K562 (cell line): ENCODE measurements around the gene ANKRD13A. TPM values are rescaled to one million over a fixed set of nuclear protein-coding genes. Genes with fewer than 3 reads are reported as not detected.
A peak's percentile ranks its signal among the peaks of the same experiment; 100 is the strongest.

Source experiments
- ARID2 ChIP-seq: fragments of 450-650 bp; IDR thresholded peaks from 2 replicates; pipeline ENCODE4 v1.6.1; 2017; ENCODE audit warnings: antibody characterized with exemption, mild to moderate bottlenecking
- ELF4 ChIP-seq: fragments of 450-650 bp; formaldehyde crosslinking; IDR thresholded peaks from 2 replicates; pipeline ENCODE4 v1.4.0; 2022; ENCODE audit warnings: missing genetic modification characterization
- ETV1 ChIP-seq: fragments of 450-650 bp; conservative IDR thresholded peaks from 2 replicates; pipeline ENCODE4 v1.6.1; 2016; ENCODE audit warnings: missing genetic modification characterization, control low read depth, low read depth, missing compliant biosample characterization
- ETV5 ChIP-seq: sonication (generic); formaldehyde crosslinking; IDR thresholded peaks from 2 replicates; pipeline ENCODE4 v1.4.0; 2020; ENCODE audit warnings: low read depth, mild to moderate bottlenecking, missing genetic modification reagents
- HDAC1 ChIP-seq, 2 experiments: fragments of 450-650 bp; IDR thresholded peaks; 2 replicates each; pipeline ENCODE4 v1.6.1; 2016 to 2017; ENCODE audit warnings: inconsistent platforms in 1 of 2, mild to moderate bottlenecking in 1 of 2, moderate library complexity in 1 of 2
- KAT7 ChIP-seq: sonication (generic); formaldehyde crosslinking; IDR thresholded peaks from 2 replicates; pipeline ENCODE4 v1.8.0; 2022; ENCODE audit warnings: missing genetic modification reagents, mild to moderate bottlenecking, borderline replicate concordance
- NFYB ChIP-seq: IDR thresholded peaks from 2 replicates; pipeline ENCODE4 v1.6.1; 2011; ENCODE audit warnings: mild to moderate bottlenecking, moderate library complexity; ENCODE audit not compliant: insufficient read length; ENCODE audit errors: extremely low read depth
- NR2C1 ChIP-seq, 2 experiments: fragments of 450-650 bp; IDR thresholded peaks; 2 replicates each; pipeline ENCODE4 v1.6.1; 2017; ENCODE audit warnings: mild to moderate bottlenecking in 2 of 2, antibody characterized with exemption in 1 of 2, inconsistent platforms in 1 of 2, missing compliant biosample characterization in 1 of 2, missing genetic modification characterization in 1 of 2
- STAG1 ChIP-seq: sonication (generic); formaldehyde crosslinking; IDR thresholded peaks from 2 replicates; pipeline ENCODE4 v1.5.0; 2020; ENCODE audit warnings: missing genetic modification reagents, borderline replicate concordance
- TAF1 ChIP-seq: IDR thresholded peaks from 2 replicates; pipeline ENCODE4 v1.6.1; 2011; ENCODE audit warnings: mild to moderate bottlenecking, low read length, moderate library complexity; ENCODE audit not compliant: insufficient read depth, control insufficient read depth, severe bottlenecking; ENCODE audit errors: extremely low read depth
- THRA ChIP-seq: fragments of 450-650 bp; IDR thresholded peaks from 2 replicates; pipeline ENCODE4 v1.6.1; 2017; ENCODE audit warnings: mild to moderate bottlenecking, moderate library complexity
- ZFP30 ChIP-seq: fragments of 250-450 bp; sonication (Bioruptor Pico); IDR thresholded peaks from 2 replicates; pipeline ENCODE4 v1.8.0; 2022; ENCODE audit warnings: moderate library complexity, mild to moderate bottlenecking, inconsistent platforms, borderline replicate concordance
- ZKSCAN1 ChIP-seq: fragments of 150-350 bp; IDR thresholded peaks from 2 replicates; pipeline ENCODE4 v1.6.1; 2016; ENCODE audit warnings: low read depth, low read length
- ZNF561 ChIP-seq: fragments of 450-650 bp; formaldehyde crosslinking; conservative IDR thresholded peaks from 2 replicates; pipeline ENCODE4 v1.4.0; 2020; ENCODE audit warnings: mild to moderate bottlenecking, moderate library complexity
- polyA plus RNA-seq, 8 experiments: library from polyadenylated mRNA; depleted of rRNA in 4 of 8; stranded (reverse) in 5 of 8; unstranded in 3 of 8; fragments of >200 nt; fragmentation: Nextera tagmentation in 2 of 8; fragmentation: Illumina TruSeq in 1 of 8; extraction: Ambion mirVana in 2 of 8; extraction: Trizol in 1 of 8; gene quantifications; 2 replicates each; pipeline versions ENCODE4 v1.2.1 to v1.2.3, GENCODE V29; 2011 to 2014; ENCODE audit warnings: inconsistent platforms in 1 of 8, missing spikeins in 1 of 8
- total RNA-seq, 7 experiments: library from RNA; depleted of rRNA in 6 of 7; stranded (reverse); fragments of >200 nt in 6 of 7; fragmentation: Illumina TruSeq in 2 of 7; extraction: Trizol in 2 of 7; gene quantifications; 2 replicates each; pipeline versions ENCODE4 v1.2.1 to v1.2.3, GENCODE V29; 2011 to 2021; ENCODE audit warnings: low replicate concordance in 1 of 7
- TF ChIP-seq, protein P1 (sequence below), 3 experiments: fragments of 200-800 bp in 1 of 3; fragments of 250-450 bp in 1 of 3; fragments of 450-650 bp in 1 of 3; sonication (Bioruptor Pico) in 1 of 3; sonication (Bioruptor generic) in 1 of 3; formaldehyde crosslinking in 1 of 3; IDR thresholded peaks; 2 replicates each; pipeline versions ENCODE4 v1.6.1 to v1.8.0; 2016 to 2022; ENCODE audit warnings: mild to moderate bottlenecking in 2 of 3, missing genetic modification characterization in 2 of 3, missing compliant biosample characterization in 1 of 3, moderate library complexity in 1 of 3
- TF ChIP-seq, protein P2 (sequence below): fragments of 450-650 bp; IDR thresholded peaks from 2 replicates; pipeline ENCODE4 v1.6.1; 2014; ENCODE audit warnings: low read depth, mild to moderate bottlenecking, moderate library complexity, borderline replicate concordance
- TF ChIP-seq, protein P3 (sequence below): sonication (generic); formaldehyde crosslinking; IDR thresholded peaks from 2 replicates; pipeline ENCODE4 v1.8.1; 2023; ENCODE audit warnings: mild to moderate bottlenecking, missing genetic modification reagents

Gene ANKRD13A
- total and polyA plus RNA-seq, 9 of the 15 experiments (the other 6 are each of a cell fraction or from before 2014, with no cell fraction given): 5.0 to 55.0 (median 41.5) TPM

DNA sequence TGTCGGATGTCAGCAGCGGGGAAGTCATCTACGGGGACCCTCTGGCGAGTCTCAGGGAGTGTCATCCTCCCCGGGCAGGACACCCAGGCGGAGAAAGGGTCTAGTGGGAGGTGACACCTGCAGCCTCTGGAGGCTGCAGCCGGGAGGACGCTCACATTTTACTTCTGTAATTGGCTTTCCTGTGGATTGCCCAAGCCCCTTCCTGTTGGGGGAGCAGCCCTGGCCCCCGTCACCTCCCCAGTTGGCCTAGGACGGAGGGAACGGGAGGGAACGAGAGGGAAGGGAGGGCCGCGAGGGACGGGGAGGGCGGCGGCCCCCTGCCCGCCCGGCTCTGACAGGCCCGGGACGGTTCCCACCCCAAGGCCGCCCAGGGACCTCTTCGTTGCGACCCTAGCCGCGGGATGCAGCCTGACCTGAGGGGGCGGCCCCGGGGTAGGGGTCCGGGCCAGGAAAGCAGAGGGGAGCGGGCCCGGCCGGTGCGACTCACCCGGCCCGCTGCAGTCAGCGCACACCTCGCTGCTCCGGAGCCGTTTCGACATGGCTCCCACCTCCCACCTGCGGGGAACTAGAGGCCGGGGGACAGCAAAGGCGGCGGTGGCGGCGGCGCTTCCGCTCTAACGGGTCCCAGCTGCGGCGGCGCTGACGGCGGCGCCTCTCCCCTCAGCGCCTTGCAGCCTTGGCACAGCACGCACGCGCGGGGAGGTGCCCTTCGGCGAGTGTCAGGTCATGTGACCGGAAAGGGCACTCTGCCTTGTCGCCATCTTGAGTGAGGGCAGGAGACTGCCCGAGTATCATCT lies 3.3 kb upstream of the ANKRD13A start, which contains the start of gene GIT2 (continued):
- TF ChIP-seq, protein P1, sequence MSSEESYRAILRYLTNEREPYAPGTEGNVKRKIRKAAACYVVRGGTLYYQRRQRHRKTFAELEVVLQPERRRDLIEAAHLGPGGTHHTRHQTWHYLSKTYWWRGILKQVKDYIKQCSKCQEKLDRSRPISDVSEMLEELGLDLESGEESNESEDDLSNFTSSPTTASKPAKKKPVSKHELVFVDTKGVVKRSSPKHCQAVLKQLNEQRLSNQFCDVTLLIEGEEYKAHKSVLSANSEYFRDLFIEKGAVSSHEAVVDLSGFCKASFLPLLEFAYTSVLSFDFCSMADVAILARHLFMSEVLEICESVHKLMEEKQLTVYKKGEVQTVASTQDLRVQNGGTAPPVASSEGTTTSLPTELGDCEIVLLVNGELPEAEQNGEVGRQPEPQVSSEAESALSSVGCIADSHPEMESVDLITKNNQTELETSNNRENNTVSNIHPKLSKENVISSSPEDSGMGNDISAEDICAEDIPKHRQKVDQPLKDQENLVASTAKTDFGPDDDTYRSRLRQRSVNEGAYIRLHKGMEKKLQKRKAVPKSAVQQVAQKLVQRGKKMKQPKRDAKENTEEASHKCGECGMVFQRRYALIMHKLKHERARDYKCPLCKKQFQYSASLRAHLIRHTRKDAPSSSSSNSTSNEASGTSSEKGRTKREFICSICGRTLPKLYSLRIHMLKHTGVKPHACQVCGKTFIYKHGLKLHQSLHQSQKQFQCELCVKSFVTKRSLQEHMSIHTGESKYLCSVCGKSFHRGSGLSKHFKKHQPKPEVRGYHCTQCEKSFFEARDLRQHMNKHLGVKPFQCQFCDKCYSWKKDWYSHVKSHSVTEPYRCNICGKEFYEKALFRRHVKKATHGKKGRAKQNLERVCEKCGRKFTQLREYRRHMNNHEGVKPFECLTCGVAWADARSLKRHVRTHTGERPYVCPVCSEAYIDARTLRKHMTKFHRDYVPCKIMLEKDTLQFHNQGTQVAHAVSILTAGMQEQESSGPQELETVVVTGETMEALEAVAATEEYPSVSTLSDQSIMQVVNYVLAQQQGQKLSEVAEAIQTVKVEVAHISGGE (CRISPR knock-in tag; IDR thresholded peaks at IDR 0.05): peak in 2 of 3 experiments; percentile 81 to 91; a peak in 5 of 6 replicates
- TF ChIP-seq ZFP30 (CRISPR knock-in tag): no peak
- TF ChIP-seq THRA: no peak
- TF ChIP-seq NFYB: no peak
- no peak for TF ChIP-seq STAG1
- TF ChIP-seq ZKSCAN1: no peak
- TF ChIP-seq ELF4 (CRISPR knock-in tag): no peak
- TF ChIP-seq ZNF561: no peak
- TF ChIP-seq ETV1 (tag): peak; percentile 91
- TF ChIP-seq ARID2: no peak
- TF ChIP-seq NR2C1 (IDR thresholded peaks at IDR 0.05): peak; percentile 75
- peak; percentile 65; the same call in 1 of the 2 replicates for TF ChIP-seq NR2C1 (tag; IDR thresholded peaks at IDR 0.05)
- no peak for TF ChIP-seq KAT7 (CRISPR knock-in tag)
- peak in 1 of 2 experiments; percentile 81; a peak in 2 of 4 replicates for TF ChIP-seq HDAC1 (IDR thresholded peaks at IDR 0.05)
- TF ChIP-seq, protein P2, sequence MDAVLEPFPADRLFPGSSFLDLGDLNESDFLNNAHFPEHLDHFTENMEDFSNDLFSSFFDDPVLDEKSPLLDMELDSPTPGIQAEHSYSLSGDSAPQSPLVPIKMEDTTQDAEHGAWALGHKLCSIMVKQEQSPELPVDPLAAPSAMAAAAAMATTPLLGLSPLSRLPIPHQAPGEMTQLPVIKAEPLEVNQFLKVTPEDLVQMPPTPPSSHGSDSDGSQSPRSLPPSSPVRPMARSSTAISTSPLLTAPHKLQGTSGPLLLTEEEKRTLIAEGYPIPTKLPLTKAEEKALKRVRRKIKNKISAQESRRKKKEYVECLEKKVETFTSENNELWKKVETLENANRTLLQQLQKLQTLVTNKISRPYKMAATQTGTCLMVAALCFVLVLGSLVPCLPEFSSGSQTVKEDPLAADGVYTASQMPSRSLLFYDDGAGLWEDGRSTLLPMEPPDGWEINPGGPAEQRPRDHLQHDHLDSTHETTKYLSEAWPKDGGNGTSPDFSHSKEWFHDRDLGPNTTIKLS: no peak
- peak; percentile 93 for TF ChIP-seq ETV5 (CRISPR knock-in tag)
- peak; percentile 57 for TF ChIP-seq TAF1
- TF ChIP-seq, protein P3, sequence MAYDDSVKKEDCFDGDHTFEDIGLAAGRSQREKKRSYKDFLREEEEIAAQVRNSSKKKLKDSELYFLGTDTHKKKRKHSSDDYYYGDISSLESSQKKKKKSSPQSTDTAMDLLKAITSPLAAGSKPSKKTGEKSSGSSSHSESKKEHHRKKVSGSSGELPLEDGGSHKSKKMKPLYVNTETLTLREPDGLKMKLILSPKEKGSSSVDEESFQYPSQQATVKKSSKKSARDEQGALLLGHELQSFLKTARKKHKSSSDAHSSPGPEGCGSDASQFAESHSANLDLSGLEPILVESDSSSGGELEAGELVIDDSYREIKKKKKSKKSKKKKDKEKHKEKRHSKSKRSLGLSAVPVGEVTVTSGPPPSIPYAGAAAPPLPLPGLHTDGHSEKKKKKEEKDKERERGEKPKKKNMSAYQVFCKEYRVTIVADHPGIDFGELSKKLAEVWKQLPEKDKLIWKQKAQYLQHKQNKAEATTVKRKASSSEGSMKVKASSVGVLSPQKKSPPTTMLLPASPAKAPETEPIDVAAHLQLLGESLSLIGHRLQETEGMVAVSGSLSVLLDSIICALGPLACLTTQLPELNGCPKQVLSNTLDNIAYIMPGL (CRISPR knock-in tag): peak; percentile 68; the same call in 1 of the 2 replicates
